DND-41 (cell line): ENCODE data around the gene GOLGA7B.
A peak's percentile ranks its signal among the peaks of the same experiment; 100 is the strongest.

Experiments used
- ATAC-seq: fragments of 200-7000 bp; cut with Tn5 transposase; 3 replicates; pipeline ENCODE4 v1.9.1; 2021; ENCODE audit warnings: low read depth; ENCODE audit not compliant: insufficient read depth
- DNase-seq: peaks from one replicate; pipeline ENCODE4 v3.0.0-alpha.2; 2020
- H2AFZ ChIP-seq: 2 replicates; pipeline ENCODE4 v1.6.0; 2012; ENCODE audit warnings: low read depth, low read length
- H3K27ac ChIP-seq: 2 replicates; pipeline ENCODE4 v1.5.1; 2012; ENCODE audit warnings: low read length, inconsistent platforms
- H3K27me3 ChIP-seq: fragments of 200-600 bp; sonication (generic); 2 replicates; pipeline ENCODE4 v1.6.0; 2012; ENCODE audit warnings: low read length, mild to moderate bottlenecking, inconsistent platforms; ENCODE audit not compliant: insufficient read depth, poor library complexity
- H3K36me3 ChIP-seq: 2 replicates; pipeline ENCODE4 v1.5.1; 2012; ENCODE audit warnings: low read length, inconsistent platforms; ENCODE audit not compliant: insufficient read depth
- H3K4me1 ChIP-seq: 2 replicates; pipeline ENCODE4 v1.5.1; 2012; ENCODE audit warnings: mild to moderate bottlenecking, low read length; ENCODE audit not compliant: insufficient read depth
- H3K4me2 ChIP-seq: 2 replicates; pipeline ENCODE4 v1.6.0; 2012; ENCODE audit warnings: mild to moderate bottlenecking, moderate library complexity, low read length, inconsistent platforms; ENCODE audit not compliant: insufficient read depth
- H3K4me3 ChIP-seq, 2 experiments: fragments of 200-600 bp in 1 of 2; shearing (Covaris generic) in 1 of 2; 2 replicates each; pipeline ENCODE4 v1.5.1; 2012 to 2016; ENCODE audit warnings: inconsistent platforms in 2 of 2, low read length in 2 of 2, mild to moderate bottlenecking in 2 of 2, low read depth in 1 of 2, moderate library complexity in 1 of 2
- H3K79me2 ChIP-seq: 2 replicates; pipeline ENCODE4 v1.6.0; 2012; ENCODE audit warnings: low read length, inconsistent platforms; ENCODE audit not compliant: insufficient read depth
- H3K9ac ChIP-seq: 2 replicates; pipeline ENCODE4 v1.6.0; 2012; ENCODE audit warnings: low read depth, mild to moderate bottlenecking, inconsistent platforms, low read length, moderate library complexity
- H3K9me3 ChIP-seq: 2 replicates; pipeline ENCODE4 v1.5.1; 2012; ENCODE audit warnings: low read length, moderate library complexity, mild to moderate bottlenecking, inconsistent platforms; ENCODE audit not compliant: insufficient read depth, severe bottlenecking
- H4K20me1 ChIP-seq: 2 replicates; pipeline ENCODE4 v1.6.0; 2012; ENCODE audit warnings: low read length; ENCODE audit not compliant: insufficient read depth
- CTCF ChIP-seq: IDR thresholded peaks from 2 replicates; pipeline ENCODE4 v1.5.1; 2012; ENCODE audit warnings: borderline replicate concordance, low read length, moderate library complexity, mild to moderate bottlenecking; ENCODE audit not compliant: poor library complexity, severe bottlenecking; ENCODE audit errors: extremely low read depth
- EZH2 ChIP-seq: IDR thresholded peaks from 3 replicates; pipeline ENCODE4 v1.6.1; 2012; ENCODE audit warnings: borderline replicate concordance, low read depth, mild to moderate bottlenecking, moderate library complexity, low read length, inconsistent platforms; ENCODE audit not compliant: severe bottlenecking

GOLGA7B gene

GRCh38 chr10:97868134-97868685, 18.6 kb downstream of the GOLGA7B start:
- no peak overlapping the region for H3K27ac ChIP-seq
- H4K20me1 ChIP-seq: no peaks in the 10 kb centered on the region

GRCh38 chr10:97869091-97870042, 19.7 kb downstream of the GOLGA7B start:
- ATAC-seq (peak; percentile 100), DNase-seq (peak; percentile 87)
- peak overlapping the region; percentile 48 for H2AFZ ChIP-seq
- no peaks in the 10 kb centered on the region for H3K79me2 ChIP-seq
- no peak overlapping the region for H3K27ac ChIP-seq
- H3K4me1 ChIP-seq: peaks cover 11% of the 10 kb centered on the region
- H3K27me3 ChIP-seq: peaks cover 7% of the 10 kb centered on the region
- H3K9me3 ChIP-seq: no peaks in the 10 kb centered on the region
- peak overlapping the region; percentile 31 for H3K4me2 ChIP-seq
- H3K9ac ChIP-seq: no peak overlapping the region
- no peak overlapping the region for H3K4me3 ChIP-seq
- TF ChIP-seq CTCF: peak; percentile 92
- no peak for TF ChIP-seq EZH2
- no peaks in the 10 kb centered on the region for H3K36me3 ChIP-seq
- H4K20me1 ChIP-seq: 0 out of 2 replicates have a peak, but pooled peaks cover 2% of the 10 kb centered on the region

More at GRCh38 chr10:97868134-97868685, 18.6 kb downstream of the GOLGA7B start:
- H3K9ac ChIP-seq: no peak overlapping the region
- H3K27me3 ChIP-seq: peaks cover 4% of the 10 kb centered on the region
- ATAC-seq: no peak
- H3K4me2 ChIP-seq: no peak overlapping the region
- DNase-seq: no peak
- H3K36me3 ChIP-seq: no peaks in the 10 kb centered on the region
- no peaks in the 10 kb centered on the region for H3K79me2 ChIP-seq
- peaks cover 11% of the 10 kb centered on the region for H3K4me1 ChIP-seq
- no peak for TF ChIP-seq EZH2
- no peak for TF ChIP-seq CTCF
- H3K4me3 ChIP-seq: no peak overlapping the region
- H2AFZ ChIP-seq: no peak overlapping the region
- H3K9me3 ChIP-seq: no peaks in the 10 kb centered on the region

- Histone ChIP-seq H3K4me3 (no peak overlapping the region), H3K9ac (no peak overlapping the region), H3K27me3 (peaks cover 13% of the 10 kb centered on the region), H3K4me2 (no peak overlapping the region), H3K4me1 (peaks cover 11% of the 10 kb centered on the region), H4K20me1 (0 out of 2 replicates have a peak, but pooled peaks cover 2% of the 10 kb centered on the region), H3K9me3 (no peaks in the 10 kb centered on the region), H2AFZ (no peak overlapping the region), H3K36me3 (no peaks in the 10 kb centered on the region), H3K27ac (no peak overlapping the region), H3K79me2 (no peaks in the 10 kb centered on the region)
- DNase-seq (no peak), ATAC-seq (no peak)
- TF ChIP-seq EZH2: no peak
These were observed 21.3 kb downstream of the GOLGA7B start for GRCh38 chr10:97870990-97871389.

- Histone ChIP-seq H3K4me3 (no peak overlapping the region), H3K4me1 (peaks cover 11% of the 10 kb centered on the region), H3K27me3 (peaks cover 13% of the 10 kb centered on the region), H3K27ac (no peak overlapping the region), H3K79me2 (no peaks in the 10 kb centered on the region), H3K9me3 (no peaks in the 10 kb centered on the region), H3K4me2 (no peak overlapping the region), H4K20me1 (0 out of 2 replicates have a peak, but pooled peaks cover 2% of the 10 kb centered on the region), H3K9ac (no peak overlapping the region), H2AFZ (no peak overlapping the region), H3K36me3 (no peaks in the 10 kb centered on the region)
- no peak for TF ChIP-seq EZH2
- no peak for TF ChIP-seq CTCF
- DNase-seq: no peak
- ATAC-seq: no peak
These were observed 23.9 kb downstream of the GOLGA7B start for GRCh38 chr10:97873569-97873968.
